GM18867 (cell line): ENCODE measurements around the gene GFER.
"Not testable (repeated sequence)": the region's sequence is repeated elsewhere in the genome, so short reads cannot be mapped to it uniquely, and the experiment has no call there.

Experiments used
- ATAC-seq: cut with Tn5 transposase; IDR thresholded peaks from one replicate; pipeline ENCODE4 v1.9.1; 2021; ENCODE audit warnings: mild to moderate bottlenecking, moderate library complexity; ENCODE audit not compliant: unreplicated experiment

Gene GFER

DNA sequence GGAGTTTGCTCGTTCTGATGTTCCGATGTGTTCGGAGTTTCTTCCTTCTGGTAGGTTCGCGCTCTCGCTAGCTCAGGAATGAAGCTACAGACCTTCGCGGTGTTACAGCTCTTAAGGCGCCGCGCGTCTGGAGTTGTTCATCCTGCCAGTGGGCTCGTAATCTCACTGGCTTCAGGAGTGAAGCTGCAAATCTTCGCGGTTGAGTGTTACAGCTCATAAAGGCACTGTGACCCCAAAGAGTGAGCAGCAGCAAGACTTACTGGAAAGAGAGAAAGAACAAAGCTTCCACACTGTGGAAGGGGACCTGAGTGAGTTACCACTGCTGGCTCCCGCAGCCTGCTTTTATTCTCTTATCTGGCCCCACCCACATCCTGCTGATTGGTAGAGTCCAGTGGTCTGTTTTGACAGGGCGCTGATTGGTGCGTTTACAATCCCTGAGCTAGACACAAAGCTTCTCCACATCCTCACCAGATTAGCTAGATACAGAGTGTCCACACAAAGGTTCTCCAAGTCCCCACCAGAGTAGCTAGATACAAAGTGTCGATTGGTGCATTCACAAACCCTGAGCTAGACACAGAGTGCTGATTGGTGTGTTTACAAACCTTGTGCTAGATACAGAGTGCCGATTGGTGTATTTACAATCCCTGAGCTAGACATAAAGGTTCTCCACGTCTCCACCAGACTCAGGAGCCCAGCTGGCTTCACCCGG lies 26.4 kb upstream of the GFER start:
- not testable (repeated sequence) for ATAC-seq

DNA sequence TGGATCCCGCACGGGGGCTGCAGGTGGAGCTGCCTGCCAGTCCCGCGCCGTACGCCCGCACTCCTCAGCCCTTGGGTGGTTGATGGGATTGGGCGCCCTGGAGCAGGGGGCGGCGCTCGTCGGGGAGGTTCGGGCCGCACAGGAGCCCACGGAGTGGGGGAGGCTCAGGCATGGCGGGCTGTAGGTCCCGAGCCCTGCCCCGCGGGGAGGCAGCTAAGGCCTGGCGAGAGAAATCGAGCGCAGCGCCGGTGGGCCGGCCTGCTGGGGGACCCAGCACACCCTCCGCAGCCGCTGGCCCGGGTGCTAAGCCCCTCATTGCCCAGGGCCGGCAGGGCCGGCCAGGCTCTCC lies 25.9 kb upstream of the GFER start:
- ATAC-seq: not testable (repeated sequence)

- no peak for ATAC-seq
Measured at GRCh38 chr16:1958715-1959268, 25.2 kb upstream of the GFER start.

- ATAC-seq: peak; percentile 76
Measured at GRCh38 chr16:1959269-1960039, 24.5 kb upstream of the GFER start, which contains the start of gene NDUFB10. Gene NDUFB10 (plus strand): TSS chr16:1959538. CDS start chr16:1959625, 87 bp downstream.

- ATAC-seq: no peak
Measured at GRCh38 chr16:1960665-1961630, 23.0 kb upstream of the GFER start.

DNA sequence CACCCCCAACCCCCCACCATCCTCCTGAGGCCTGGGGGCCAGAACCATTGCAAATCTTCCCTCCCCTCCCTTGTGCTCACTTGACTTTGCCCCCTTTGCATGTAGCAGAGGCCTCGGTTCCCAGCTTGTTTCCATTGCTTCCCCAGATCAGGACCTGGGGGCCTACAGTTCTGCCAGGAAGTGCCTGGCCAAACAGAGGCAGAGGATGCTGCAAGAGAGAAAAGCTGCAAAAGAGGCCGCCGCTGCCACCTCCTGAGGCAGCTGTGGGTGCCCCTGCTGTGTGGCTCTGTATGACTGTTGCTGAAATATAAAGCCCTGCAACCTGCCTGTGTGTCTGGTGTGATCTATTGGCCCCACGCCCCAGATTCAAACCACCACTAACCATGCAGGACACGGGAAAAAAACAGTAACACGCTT lies 22.3 kb upstream of the GFER start:
- no peak for ATAC-seq

- not testable (repeated sequence) for ATAC-seq
Measured at GRCh38 chr16:1962161-1963153, 21.5 kb upstream of the GFER start.

DNA sequence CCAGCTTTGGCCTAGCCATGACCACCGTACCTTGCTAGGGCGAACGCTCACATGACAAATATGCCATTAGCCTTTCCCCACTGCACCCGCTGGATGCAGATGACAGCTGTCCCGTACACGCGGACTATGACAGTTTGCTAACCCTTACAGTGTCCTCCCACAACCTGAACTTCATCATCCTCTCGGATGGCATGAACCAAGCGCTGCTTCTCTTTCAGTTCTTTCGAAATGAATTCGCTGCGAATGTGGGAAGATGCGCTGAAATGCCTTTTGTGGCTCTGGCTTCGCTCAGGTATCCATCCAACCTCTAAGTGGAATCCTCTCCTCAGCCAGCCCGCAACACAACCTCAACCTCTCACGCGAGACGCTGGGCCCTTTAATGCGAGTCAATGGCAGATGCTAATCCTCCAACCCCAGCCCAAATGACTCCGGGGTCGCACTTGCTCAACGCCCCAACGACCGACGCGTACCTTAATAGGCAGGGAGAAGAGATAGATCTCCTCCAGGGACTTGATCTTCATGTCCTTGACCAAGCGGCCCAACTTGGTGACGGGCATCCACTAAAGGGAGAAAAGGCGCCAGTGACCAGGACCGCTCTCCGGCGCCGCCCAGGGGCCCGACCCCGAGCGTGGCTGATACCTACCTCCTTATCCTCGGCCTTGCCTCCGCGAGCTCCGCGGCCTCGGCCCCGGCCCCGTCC lies 20.0 kb upstream of the GFER start:
- peak; percentile 4 for ATAC-seq

DNA sequence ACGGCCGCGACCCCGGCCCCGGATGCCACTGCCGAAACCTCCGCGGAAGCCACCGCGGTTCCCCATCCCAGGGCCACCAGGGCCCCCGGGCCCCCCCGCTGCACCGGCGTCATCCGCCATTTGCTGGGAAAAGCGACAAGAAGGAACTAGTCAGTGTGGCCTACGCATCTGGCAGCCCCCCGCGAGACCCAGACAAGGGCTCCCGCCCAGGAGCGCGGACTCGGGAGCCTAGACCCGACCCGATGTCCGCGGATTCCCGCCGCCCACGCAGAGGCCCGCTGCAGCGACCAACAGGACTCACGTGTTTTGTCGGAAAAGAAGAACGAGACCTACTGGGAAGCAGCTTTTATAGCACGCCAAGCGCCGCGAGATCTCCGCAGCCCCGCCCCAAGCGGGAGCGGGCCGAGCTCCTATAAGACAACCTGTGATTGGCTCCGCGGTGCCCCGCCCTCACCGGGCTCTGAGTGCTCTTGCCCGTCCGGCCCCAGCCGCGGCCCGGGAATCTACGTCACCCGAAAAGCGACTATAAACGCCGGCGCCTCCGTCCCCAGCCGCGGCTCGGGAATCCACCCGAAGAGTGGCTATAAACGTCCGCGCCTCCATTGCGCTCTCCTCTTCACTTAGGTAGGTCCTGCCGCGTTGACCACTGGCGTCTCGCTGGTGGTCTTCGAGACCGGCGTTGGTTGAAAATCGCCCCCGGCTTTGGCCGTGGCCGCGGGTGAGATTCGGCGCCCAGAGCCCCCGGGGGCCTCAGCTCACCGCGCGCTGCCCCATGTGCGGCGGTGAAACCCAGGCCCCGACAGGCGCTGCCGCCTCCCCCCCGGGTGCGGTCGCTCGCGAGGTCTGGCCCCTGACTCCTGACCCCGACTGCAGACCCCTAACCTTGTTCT lies 19.2 kb upstream of the GFER start, which contains the start of gene RPS2:
TSS of gene RPS2 (minus strand) at position 321 of the 890 bp plus-strand sequence. CDS start at position 120, 201 bp downstream.
- peak; percentile 83 for ATAC-seq

DNA sequence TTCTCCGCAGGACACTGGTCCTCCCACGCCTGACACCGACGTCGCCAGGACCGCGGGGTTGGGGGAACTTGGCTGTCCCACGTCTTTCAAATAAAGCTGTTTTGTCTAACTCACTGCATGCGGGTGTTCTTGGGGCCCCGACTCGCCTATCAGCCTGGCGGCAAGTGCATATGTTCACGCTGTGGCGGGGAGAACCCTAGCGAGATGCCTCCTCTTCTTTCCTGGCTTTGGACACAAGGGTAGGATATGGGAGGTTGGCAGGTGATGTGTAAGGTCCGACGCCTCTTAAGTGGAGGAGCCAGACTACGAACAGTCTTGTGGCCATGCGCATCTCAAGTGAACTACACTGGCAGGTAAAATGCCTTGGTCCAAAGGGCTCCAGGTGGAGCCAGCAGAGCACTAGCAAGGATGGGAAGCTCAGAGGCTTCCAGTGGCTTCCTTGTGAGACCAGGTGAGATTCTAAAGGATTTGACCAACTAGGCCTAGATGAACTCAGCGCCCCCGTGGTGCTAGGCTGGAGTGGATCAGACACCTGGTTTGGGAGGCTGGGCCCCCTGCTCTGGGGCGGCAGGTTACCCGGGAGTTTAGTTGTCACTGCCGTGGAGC lies 18.5 kb upstream of the GFER start:
- no peak for ATAC-seq

DNA sequence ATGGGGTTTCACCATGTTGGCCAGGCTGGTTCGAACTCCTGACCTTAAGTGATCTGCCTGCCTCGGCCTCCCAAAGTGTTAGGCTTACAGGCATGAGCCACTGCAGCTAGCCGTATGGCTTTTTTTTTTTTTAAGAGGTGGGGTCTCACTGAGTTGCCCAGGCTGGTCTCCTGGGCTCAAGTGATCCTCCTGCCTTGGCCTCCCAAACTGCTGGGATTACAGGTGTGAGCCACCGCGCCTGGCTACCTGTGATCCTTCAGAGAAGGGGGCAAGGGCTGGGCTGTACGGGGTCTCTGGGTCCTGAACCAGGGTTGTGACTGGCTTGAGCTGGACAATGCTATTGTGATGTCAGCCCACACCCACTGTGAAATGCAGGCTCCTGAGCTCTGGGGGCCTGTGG lies 17.5 kb upstream of the GFER start, which contains the start of gene RNF151:
TSS of gene RNF151 (plus strand) at position 397 of the 400 bp plus-strand sequence. CDS start 26 bp downstream, outside the sequence.
- no peak for ATAC-seq

DNA sequence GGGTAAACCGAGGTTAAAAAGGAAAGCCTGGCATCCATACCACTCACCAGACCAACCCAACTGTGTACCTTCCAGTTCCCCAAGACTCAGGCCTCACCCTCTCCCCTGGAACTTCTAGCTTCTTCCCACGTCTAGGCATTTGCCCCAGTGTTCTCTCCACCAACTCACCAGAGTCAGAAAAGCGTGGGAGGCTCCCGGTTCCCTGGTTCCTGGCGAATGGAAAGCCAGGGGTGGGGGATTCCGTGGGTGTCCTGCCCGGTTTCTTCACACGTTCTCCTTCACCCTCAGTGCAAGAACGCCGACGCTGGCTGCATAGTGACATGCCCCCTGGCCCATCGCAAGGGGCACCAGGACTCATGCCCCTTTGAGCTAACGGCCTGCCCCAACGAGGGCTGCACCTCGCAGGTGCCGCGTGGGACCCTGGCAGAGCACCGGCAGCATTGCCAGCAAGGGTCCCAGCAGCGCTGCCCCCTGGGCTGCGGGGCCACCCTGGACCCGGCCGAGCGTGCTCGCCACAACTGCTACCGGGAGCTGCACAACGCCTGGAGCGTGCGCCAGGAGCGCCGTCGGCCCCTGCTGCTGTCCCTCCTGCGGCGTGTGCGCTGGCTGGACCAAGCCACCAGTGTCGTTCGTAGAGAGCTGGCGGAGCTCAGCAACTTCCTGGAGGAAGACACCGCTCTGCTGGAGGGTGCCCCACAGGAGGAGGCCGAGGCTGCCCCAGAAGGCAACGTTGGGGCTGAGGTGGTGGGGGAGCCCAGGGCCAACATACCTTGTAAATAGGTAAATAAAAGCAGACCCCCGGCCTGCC lies 15.6 kb upstream of the GFER start:
- ATAC-seq: no peak

GRCh38 chr16:1971796-1972489 lies 12.1 kb upstream of the GFER start, which contains the start of gene TBL3:
Gene TBL3 (plus strand): TSS chr16:1972053. CDS start chr16:1972165, 112 bp downstream.
- peak; percentile 81 for ATAC-seq

DNA sequence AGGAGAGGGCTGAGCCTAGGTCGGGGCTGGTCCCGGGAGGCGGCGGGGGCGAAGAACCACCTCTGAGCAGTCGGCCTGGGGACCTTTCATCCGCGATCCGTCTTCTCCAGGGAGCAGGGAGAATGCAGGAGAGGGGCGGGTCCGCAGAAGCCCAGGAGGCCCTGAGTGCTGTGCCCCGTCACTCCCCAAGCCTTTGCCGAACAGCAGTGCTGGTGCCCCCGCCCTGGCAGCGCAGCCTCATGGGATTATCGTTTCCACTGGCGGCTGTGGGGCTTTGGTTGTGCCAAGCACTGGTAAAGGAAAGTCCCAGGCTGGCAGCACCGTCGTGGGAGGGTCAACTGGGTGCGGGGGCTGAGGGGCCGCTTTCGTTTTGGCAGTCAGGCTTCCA lies 11.5 kb upstream of the GFER start:
- no peak for ATAC-seq

DNA sequence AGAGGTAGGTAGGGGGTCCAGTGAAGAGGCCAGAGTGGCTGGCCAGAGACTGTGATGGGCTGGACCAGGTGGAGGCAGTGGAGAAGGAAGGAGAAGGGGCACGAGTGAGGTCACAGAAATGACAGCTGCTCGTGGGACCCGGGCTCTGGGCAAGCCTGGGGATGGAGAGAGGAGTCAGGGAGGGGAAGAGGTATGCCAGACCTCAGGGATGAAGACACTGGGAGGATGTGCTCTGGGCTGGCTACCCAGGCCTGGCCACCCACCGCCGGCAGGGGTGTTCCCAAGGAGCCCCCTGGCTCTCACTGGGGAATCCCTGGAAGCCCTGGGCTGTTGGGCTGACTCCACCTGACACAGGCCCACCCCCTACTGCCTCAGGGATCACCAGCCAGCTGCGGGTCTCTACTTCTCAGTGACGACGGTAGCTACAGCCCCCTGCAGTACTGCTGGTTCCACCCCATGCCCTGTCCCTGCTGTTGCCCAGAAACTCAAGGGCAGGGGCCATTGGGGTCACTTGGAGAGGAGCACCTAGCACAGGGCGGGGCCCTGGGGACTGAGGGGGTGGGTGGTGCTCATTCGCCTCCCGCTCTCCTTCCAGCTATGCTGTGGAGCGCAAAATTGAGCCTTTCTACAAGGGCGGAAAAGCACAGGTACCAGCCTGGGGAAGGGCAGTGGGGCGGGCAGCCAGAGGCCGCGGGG lies 10.4 kb upstream of the GFER start:
- no peak for ATAC-seq
